ENCODE results near the gene HIVEP3. TPM values are rescaled to one million over a fixed set of nuclear protein-coding genes. Genes with fewer than 3 reads are reported as not detected.
"Not testable (repeated sequence)": the region's sequence is repeated elsewhere in the genome, so short reads cannot be mapped to it uniquely, and the experiment has no call there.

The HIVEP3 gene
- total RNA-seq, 1 experiment from 2014 or later: 6.0 TPM

DNA sequence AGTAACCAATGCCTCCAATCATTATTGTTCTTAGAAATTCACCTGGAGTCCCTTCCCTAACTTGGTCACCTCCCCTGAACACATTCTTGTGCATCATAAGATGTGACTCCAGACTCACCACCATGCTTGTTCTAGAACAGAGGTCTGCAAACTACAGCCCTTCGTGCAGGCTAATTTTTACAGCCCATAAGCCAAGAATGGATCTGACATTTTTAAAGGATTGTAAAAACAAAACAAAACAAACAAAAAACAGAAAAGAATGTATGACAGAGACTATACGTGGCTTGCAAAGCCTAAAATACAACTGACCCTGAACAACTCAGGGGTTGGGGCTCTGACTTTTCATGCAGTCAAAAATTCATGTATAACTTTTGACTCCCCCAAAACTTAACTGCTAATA is 6.2 kb upstream of the HIVEP3 start:
- Histone ChIP-seq H3K36me3 (ENCODE audit: control insufficient read depth, insufficient read depth, low read length) (no peaks in the 10 kb centered on the region), H3K4me3 (ENCODE audit: low read depth in 2 of 2, low read length in 2 of 2) (no peak overlapping the region), H3K9me3 (ENCODE audit: control insufficient read depth, insufficient read depth, low read depth, low read length) (peaks cover 6% of the 10 kb centered on the region; the same call in 1 of the 2 replicates), H3K27me3 (ENCODE audit: control insufficient read depth, insufficient read depth, low read length) (no peaks in the 10 kb centered on the region), H3K27ac (ENCODE audit: low read length) (no peak overlapping the region), H3K4me1 (ENCODE audit: control insufficient read depth, insufficient read depth, low read length) (peaks cover 15% of the 10 kb centered on the region)
- ChIA-PET POLR2A (no interaction called here), CTCF (no interaction called here)
- BruUV-seq (replicated peaks): no TSS peak
- no peak for TF ChIP-seq SIN3A (IDR thresholded peaks at IDR 0.05; ENCODE audit: borderline replicate concordance, insufficient read depth, low read depth, low read length)
- TF ChIP-seq, protein P1, sequence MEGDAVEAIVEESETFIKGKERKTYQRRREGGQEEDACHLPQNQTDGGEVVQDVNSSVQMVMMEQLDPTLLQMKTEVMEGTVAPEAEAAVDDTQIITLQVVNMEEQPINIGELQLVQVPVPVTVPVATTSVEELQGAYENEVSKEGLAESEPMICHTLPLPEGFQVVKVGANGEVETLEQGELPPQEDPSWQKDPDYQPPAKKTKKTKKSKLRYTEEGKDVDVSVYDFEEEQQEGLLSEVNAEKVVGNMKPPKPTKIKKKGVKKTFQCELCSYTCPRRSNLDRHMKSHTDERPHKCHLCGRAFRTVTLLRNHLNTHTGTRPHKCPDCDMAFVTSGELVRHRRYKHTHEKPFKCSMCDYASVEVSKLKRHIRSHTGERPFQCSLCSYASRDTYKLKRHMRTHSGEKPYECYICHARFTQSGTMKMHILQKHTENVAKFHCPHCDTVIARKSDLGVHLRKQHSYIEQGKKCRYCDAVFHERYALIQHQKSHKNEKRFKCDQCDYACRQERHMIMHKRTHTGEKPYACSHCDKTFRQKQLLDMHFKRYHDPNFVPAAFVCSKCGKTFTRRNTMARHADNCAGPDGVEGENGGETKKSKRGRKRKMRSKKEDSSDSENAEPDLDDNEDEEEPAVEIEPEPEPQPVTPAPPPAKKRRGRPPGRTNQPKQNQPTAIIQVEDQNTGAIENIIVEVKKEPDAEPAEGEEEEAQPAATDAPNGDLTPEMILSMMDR (IDR thresholded peaks at IDR 0.05): no peak
- no peak for TF ChIP-seq TCF7L2 (IDR thresholded peaks at IDR 0.05; ENCODE audit: low read depth, low read length)
- no peak for TF ChIP-seq POLR2AphosphoS5 (IDR thresholded peaks at IDR 0.05; ENCODE audit: low read depth, low read length)
- TF ChIP-seq, protein P2, sequence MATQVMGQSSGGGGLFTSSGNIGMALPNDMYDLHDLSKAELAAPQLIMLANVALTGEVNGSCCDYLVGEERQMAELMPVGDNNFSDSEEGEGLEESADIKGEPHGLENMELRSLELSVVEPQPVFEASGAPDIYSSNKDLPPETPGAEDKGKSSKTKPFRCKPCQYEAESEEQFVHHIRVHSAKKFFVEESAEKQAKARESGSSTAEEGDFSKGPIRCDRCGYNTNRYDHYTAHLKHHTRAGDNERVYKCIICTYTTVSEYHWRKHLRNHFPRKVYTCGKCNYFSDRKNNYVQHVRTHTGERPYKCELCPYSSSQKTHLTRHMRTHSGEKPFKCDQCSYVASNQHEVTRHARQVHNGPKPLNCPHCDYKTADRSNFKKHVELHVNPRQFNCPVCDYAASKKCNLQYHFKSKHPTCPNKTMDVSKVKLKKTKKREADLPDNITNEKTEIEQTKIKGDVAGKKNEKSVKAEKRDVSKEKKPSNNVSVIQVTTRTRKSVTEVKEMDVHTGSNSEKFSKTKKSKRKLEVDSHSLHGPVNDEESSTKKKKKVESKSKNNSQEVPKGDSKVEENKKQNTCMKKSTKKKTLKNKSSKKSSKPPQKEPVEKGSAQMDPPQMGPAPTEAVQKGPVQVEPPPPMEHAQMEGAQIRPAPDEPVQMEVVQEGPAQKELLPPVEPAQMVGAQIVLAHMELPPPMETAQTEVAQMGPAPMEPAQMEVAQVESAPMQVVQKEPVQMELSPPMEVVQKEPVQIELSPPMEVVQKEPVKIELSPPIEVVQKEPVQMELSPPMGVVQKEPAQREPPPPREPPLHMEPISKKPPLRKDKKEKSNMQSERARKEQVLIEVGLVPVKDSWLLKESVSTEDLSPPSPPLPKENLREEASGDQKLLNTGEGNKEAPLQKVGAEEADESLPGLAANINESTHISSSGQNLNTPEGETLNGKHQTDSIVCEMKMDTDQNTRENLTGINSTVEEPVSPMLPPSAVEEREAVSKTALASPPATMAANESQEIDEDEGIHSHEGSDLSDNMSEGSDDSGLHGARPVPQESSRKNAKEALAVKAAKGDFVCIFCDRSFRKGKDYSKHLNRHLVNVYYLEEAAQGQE (IDR thresholded peaks at IDR 0.05; ENCODE audit: insufficient read depth in 1 of 2, low read depth in 2 of 2, low read length in 1 of 2): no peak
- peak; percentile 43 for ATAC-seq
- DNase-seq (ENCODE audit: low read depth, low spot score): no peak
- in situ Hi-C loops (cut with HindIII; ENCODE audit: low pct_unique_long_range_greater_than_20kb, low sequenced_read_pairs): no loop called here
- intact Hi-C loops (cut with micrococcal nuclease; ENCODE audit: unreplicated experiment): no loop called here

DNA sequence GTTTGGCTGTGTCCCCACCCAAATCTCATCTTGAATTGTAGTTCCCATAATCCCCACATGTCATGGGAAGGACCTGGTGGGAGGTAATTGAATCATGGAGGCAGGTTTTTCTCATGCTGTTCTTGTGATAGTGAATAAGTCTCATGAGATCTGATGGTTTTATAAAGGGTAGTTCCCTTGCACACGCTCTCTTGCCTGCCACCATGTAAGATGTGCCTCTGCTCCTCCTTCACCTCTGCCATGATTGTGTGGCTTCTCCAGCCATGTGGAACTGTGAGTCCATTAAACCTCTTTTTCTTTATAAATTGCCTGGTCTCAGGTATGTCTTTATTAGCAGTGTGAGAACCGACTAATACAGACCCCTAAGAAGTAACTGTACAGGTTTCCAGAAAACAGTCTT is 2.5 kb upstream of the HIVEP3 start:
- H3K36me3 ChIP-seq (ENCODE audit: control insufficient read depth, insufficient read depth, low read length); ATAC-seq; BruUV-seq (replicated peaks); in situ Hi-C loops (cut with HindIII; ENCODE audit: low pct_unique_long_range_greater_than_20kb, low sequenced_read_pairs); POLR2A ChIA-PET; H3K27me3 ChIP-seq (ENCODE audit: control insufficient read depth, insufficient read depth, low read length); CTCF ChIA-PET; H3K27ac ChIP-seq (ENCODE audit: low read length); H3K9me3 ChIP-seq (ENCODE audit: control insufficient read depth, insufficient read depth, low read depth, low read length); H3K4me3 ChIP-seq (ENCODE audit: low read depth in 2 of 2, low read length in 2 of 2); DNase-seq (ENCODE audit: low read depth, low spot score); intact Hi-C loops (cut with micrococcal nuclease; ENCODE audit: unreplicated experiment): not testable (repeated sequence)
- H3K4me1 ChIP-seq (ENCODE audit: control insufficient read depth, insufficient read depth, low read length): peaks cover 15% of the 10 kb centered on the region

DNA sequence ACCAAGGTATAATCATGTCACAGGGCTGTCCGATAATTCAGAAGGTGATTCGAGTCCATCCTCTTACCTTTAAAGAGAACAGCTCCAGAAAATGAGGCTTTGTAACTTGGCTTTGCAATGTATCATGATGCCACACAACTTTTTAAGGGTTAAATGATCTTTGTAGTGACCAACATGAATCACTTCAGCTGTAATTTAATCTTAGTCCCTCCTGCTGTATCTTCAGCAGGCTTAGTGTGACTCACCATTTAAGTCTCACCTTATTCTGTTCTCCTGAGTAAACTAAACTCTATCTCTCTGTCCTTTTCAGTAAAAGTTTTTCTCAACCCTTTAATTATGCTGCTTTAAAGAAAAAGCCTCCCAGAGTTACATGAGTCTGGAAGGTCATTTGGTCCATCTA is 1.9 kb upstream of the HIVEP3 start:
- TF ChIP-seq POLR2AphosphoS5 (IDR thresholded peaks at IDR 0.05; ENCODE audit: low read depth, low read length): no peak
- no peak for TF ChIP-seq SIN3A (IDR thresholded peaks at IDR 0.05; ENCODE audit: borderline replicate concordance, insufficient read depth, low read depth, low read length)
- TF ChIP-seq, protein P2 (IDR thresholded peaks at IDR 0.05; ENCODE audit: insufficient read depth in 1 of 2, low read depth in 2 of 2, low read length in 1 of 2): no peak
- TF ChIP-seq, protein P1 (IDR thresholded peaks at IDR 0.05): no peak
- no peak for TF ChIP-seq TCF7L2 (IDR thresholded peaks at IDR 0.05; ENCODE audit: low read depth, low read length)
- Histone ChIP-seq H3K36me3 (ENCODE audit: control insufficient read depth, insufficient read depth, low read length) (no peaks in the 10 kb centered on the region), H3K4me3 (ENCODE audit: low read depth in 2 of 2, low read length in 2 of 2) (no peak overlapping the region; a peak in 1 of 4 replicates), H3K27ac (ENCODE audit: low read length) (peak overlapping the region; percentile 3; the same call in 1 of the 2 replicates), H3K4me1 (ENCODE audit: control insufficient read depth, insufficient read depth, low read length) (peaks cover 15% of the 10 kb centered on the region), H3K9me3 (ENCODE audit: control insufficient read depth, insufficient read depth, low read depth, low read length) (peaks cover 6% of the 10 kb centered on the region; the same call in 1 of the 2 replicates), H3K27me3 (ENCODE audit: control insufficient read depth, insufficient read depth, low read length) (0 out of 2 replicates have a peak, but pooled peaks cover 4% of the 10 kb centered on the region)
- no TSS peak for BruUV-seq (replicated peaks)
- intact Hi-C loops (cut with micrococcal nuclease; ENCODE audit: unreplicated experiment) (no loop called here), in situ Hi-C loops (cut with HindIII; ENCODE audit: low pct_unique_long_range_greater_than_20kb, low sequenced_read_pairs) (no loop called here)
- ChIA-PET POLR2A (no interaction called here), CTCF (no interaction called here)
- DNase-seq (ENCODE audit: low read depth, low spot score) (no peak), ATAC-seq (no peak)

Measured in Panc1 (cell line).